GM19023 (cell line): ENCODE data around the gene LRRK1.

ENCODE experiments used
- ATAC-seq: cut with Tn5 transposase; IDR thresholded peaks from one replicate; pipeline ENCODE4 v1.9.1; 2021; ENCODE audit warnings: mild to moderate bottlenecking, moderate library complexity; ENCODE audit not compliant: unreplicated experiment

The LRRK1 gene

DNA sequence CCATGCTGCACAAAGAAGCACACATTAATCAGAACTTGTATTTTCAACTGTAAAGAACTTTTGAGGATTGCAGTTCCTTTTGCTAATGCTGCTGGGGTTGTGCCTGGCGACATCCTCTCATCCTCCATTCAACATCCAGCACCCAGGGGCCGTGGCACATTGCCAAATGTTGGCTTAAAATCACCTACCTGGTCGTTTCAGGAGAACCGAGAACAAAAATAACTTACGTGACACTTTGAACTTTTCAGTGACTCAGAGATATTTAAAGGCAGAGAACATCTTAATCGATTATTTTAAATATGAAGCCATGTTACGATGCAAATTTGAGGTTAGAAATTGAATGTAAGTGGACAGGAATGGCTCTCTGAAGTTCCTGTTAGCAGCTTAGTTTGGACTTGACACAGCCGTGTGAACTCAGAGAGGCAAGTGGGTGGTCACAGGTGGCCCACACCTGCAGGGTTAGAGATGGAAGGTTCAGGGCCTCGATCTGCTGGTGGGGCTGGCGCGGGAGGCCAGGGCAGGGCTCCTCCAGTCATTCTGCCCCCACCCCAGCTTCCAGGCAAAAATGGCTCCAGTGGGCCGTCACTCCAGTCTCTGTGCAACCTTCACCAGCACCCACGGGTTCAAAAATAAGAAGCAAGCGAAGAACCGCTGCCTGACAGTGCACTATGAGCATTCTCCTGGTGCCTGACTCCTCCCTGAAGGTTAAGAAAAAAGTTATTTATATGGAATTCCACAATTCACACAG, 12.2 kb downstream of the LRRK1 start:
- ATAC-seq: peak; percentile 32

DNA sequence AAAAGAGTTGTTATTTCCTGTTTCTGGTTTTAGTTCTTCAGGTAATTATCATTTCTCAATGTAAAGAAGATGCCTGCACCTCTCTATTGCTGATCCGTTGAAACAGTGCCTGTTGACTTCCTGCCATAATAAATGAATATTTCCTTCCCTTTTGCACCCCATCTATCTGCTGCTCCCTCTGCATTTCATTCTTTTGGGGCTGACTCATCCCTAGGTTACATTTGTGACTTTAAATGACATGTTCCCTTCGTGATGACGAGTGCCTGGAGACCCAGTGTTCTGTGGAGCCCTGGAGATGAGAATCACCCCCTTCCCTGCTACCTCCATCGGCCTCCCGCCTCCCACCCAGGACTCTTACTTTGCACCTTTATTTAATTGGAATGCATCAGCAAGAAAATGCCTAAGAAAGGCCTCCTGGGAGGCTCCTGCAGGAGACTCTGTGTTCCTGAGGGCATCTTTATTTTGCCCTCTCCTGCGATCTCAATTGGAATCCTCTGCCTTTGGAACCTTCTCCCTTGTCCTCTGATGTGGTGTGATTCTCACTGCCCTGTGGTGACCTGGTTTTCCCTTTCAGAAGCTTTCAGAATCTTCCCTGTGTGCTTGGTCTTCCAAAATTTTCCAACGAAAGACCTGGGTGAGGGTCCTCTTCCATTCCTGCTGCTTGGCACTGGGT, 13.7 kb downstream of the LRRK1 start:
- no peak for ATAC-seq

DNA sequence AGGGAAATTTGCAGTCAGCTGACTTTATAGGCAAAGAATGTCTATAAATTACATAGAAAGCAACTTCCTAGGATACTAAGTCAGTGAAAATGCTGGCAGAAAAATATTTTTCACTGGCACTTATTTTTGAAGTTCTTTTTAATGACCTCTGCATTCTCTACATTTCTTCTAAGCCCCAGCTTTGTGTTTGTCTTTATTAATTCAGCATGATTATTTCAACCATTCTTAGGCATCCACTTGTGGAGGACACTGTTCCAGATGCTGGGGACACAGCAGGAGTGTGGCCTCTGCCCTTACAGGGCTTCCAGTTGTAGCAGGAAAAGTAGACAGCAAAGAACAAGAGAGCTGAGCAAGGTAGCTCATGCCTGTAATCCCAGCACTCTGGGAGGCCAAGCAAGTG, 15.0 kb downstream of the LRRK1 start:
- no peak for ATAC-seq

DNA sequence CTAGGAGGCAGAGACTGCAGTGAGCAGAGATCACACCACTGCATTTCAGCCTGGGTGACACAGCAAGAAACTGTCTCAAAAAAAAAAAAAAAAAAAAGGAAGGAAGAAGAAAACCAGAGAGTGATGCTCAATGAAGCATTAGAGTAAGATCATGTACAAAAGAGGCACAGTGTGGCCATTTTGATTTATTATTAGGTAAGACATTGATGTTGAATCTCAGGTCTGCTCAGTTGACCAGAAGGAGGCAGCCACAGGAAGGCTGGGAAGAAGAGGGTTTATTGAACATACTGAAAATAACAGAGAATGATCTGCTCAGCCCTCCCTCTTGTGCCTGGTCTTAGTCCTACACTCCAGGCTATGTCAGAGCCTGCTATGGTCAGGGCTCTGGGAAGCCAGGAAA, 15.6 kb downstream of the LRRK1 start:
- no peak for ATAC-seq

DNA sequence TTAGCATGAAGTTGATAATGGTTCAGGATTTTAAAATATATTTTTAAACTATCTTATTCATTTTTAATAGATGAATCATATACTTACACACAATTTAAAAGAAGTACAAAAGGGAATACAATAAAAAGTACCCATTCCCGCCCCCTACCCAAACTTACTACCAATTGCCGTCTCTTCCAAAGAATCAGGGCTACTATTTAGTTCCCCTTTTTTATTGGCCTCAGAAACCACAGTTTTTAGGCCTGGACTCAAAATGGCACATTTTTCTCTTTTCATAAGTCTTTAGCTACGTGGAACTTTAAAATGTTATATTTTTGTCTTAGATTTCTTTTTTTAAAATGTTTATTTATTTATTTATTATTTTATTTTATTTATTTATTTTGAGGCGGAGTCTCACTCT, 18.0 kb downstream of the LRRK1 start:
- no peak for ATAC-seq

DNA sequence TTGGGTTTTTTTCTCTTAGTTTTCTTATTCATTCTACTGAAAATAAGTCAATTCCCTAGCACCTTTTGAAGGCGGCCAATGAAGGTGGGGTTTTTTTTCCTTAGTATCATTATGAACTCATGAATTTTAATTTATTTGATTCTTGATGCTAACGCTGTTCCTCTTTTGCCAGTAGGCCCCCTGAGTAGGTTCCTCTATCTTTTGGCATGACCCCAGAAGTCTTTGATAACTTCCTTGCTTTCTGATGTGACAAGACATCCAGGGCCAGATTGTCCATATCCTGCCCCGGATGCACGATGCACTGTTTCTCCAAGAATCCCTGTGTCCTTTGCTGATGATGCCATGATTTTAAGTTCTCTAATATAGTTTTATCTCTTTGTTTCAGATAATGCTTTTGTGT, 20.6 kb downstream of the LRRK1 start:
- ATAC-seq: no peak

DNA sequence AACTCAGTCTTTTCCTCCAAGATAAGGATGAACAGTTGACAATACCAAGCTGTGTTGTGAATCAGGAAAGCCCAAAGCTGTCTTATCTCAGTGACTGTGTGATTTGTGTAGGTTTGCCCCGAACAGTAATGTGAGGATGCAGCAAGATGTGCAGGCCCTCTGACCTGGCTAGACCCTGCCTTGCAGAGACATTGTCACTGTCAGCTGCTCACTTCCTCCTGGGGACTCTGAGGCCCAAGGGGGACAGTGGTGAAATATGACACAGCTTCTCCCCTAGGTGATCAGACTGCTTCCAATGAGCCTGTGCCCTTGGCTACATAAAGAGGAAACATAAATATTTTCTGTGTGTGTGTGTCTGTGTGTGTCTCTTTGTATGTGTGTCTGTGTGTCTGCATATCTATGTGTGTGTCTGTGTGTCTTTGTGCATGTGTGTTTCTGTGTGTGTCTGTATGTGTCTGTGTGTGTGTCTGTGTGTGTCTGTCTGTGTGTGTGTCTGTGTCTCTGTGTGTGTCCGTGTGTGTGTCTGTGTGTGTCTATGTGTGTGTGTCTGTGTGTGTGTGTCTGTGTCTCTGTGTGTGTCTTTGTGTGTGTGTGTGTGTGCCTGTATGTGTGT, 21.7 kb downstream of the LRRK1 start:
- peak; percentile 71 for ATAC-seq

DNA sequence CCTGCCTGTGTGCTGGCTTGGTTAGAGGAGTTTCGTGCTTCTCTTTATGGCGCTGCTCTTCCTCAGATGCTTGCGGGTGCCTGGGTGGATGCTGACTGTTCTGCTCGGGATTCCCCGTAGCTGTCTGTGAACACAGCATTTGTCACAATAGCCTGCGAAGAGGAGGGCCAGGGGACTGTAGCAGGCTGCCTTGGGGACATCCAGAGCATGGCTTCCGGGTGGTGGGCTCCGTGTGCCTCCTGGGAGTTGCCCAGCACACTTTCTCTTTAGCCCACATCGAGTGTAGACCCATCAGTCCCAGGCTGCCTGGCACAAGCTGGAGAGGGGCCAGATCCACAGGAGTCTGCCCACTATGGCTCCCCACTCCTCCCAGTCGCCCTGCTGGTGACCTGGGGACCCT, 22.4 kb downstream of the LRRK1 start:
- ATAC-seq: peak; percentile 76

DNA sequence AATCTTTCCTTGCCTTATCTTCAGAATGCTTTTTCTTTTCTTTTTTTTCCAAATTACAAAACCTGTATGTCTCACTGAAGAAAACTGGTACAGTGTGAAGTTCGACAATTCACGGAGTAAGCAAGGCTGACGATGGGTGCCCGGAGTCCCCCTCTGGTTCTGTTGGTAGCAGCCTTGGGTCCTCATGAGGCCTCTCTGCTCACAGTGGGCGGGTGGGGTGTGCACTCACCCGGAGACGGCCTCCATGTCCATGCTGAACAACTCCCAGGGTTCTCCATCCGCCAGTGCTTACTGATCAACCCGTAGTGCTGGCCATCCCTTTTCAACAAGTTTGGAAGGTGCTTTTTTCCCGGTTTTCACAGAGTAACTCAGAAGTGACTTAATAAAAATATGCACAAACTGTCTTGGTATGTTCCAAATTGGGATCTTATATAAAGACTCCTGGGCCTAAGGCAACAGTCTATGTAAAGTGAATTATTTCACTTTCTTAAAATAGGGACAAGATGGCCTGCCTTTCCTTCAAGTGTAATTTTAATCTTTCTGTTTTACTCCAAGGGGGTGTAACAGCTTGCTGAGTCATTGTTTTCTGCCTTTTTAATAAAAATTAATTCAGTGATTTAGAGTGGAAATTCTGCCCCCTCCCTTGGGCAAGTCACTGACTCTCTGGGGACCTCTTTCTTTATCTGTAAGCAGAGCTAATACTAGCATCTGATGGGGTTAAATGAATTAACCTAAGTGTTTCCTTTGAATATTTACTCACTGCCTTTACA, 23.7 kb downstream of the LRRK1 start:
- ATAC-seq: no peak

DNA sequence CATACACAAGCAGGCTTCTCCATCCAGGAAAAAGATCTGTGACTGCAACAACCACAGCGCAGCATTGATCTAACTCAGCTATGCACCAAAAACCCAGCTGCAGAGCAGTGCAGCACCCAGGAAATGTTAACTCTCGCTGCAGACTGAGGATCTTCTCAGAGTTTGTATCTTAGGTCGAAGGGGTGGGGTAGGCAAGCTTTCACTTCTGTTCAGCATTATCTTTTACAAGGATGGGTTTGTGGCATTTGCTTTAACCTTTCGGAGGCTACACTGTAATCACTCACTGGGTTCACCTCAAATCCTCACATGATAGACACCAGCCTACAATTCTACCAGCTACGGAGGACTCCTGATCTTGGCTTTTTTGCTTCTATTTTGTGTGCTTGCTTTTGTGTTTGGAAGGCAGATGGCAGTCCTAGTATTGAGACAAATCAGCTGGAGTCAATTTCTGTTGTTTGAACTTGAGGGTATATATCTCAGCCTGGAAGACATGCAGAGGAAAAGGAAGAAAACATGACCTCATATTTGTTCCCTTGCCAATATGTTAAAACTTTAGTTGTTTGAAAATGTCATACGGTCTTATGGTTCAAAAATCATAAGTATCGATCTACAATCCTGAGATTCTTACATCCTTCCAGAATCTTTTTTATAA, 25.2 kb downstream of the LRRK1 start:
- ATAC-seq: peak; percentile 28

DNA sequence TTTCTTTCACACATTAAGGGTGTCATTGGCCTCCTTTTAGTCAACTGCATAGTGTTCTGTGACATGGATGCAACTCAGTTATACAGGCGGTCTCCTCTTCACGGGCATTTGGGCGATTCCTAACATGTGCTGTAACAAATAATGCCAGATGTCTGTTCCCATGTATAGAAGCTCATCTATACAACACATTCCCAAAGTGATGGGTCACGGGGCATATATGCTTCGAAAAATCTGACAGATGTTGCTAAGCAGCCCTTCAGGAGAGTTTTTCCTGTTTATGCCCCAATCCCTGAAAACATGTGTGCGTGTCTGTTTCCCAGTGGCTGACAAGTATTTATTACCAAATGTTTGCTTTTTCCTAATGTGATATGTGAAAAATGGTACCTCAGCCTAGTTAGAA, 25.8 kb downstream of the LRRK1 start:
- no peak for ATAC-seq

DNA sequence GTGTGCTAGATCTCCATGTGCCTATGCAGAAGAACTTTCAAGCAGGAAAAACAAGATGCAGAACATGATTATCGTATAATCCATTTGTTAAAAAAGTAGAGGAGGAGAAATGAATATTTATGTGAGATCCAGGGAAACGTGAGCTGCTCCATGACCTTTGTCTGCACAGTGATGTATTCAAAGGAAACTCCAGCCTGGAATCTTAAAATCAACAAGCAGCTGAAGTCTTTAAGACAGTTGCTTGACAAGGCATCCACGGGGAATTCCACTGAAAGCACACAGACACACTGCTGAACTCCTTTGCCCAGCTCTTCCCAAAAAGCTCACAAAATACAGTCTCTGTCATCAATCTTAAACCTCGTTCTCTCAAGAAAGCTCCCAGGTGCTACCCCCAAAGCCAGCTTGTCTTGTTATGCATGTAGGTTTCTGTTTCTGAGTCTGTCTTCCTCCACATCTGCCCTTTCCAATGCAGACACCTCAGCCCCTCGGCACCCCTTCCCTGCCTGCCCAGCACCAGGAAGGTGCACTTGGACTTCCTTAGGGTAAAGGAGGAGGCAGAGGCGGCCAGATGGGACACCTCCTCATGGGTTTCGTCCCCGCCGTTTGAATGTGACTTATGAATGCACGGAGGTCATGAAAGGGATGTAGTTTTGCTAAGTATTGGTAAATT, 28.7 kb downstream of the LRRK1 start:
- ATAC-seq: peak; percentile 70

DNA sequence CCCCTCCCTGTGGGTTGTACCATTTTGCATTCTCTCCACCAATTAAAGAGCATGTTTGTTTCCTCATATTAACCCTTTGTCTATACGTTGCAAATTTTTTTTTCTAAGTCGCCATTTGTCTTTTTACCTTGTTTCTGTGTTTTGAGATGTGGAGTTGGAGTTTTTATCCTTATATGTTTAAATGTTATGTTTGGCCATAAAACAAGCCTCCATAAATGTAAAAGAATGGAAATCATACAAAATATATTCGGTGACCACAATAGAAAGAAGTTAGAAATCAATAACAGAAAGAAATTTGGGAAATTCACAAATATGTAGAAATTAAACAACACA, 29.2 kb downstream of the LRRK1 start:
- ATAC-seq: peak; percentile 51

DNA sequence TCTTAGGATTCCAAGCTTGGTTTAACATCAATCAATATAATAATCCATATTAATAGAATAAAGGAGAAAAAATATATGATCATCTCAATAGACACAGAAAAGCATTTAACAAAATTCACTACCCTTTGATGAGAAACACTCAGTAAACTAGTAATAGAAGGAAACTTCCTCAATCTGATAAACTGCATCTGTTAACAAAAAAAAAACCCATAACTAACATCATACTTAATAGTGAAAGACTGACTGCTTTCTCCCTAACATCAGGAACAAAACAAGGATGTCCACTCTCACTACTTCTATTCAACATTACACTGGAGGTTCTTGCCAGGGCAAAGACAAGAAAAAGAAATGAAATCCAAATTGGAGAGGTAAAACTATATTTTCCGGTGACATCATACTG, 30.5 kb downstream of the LRRK1 start:
- ATAC-seq: no peak

DNA sequence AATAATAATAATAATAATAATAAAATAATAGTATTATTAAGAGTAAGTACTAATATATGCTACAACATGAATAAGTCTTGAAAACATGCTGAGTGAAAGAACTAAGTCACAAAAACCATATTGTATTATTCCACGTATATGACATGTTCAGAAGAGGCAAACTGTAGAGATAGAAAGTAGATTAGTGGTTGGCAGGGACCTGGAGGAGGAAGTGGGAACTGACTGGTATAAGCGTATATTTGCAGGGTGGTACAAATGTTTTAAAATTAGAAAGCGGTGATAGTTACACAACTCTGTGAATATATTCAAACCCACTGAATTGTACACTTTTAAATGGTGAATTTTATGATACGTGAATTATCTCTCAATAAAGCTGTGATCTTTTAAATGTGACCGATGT, 32.8 kb downstream of the LRRK1 start:
- no peak for ATAC-seq

DNA sequence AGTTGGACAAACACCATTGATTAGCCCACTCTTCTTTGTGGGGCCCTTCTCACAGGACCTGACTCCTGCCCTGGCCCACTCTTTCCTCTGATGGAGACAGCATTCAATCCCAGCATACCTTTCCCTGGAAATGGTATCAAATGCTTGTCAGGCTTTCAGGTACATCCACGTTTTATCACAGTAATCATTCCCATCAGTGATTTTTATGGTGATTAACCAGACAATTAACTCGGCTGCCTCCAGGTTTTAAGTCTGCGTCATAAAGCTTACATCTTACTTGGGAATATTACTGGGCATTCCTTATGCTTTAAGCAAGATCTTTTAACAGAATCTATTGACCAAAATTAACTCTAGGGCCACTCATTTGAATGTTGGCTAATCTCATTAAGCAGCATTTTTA, 33.4 kb downstream of the LRRK1 start:
- no peak for ATAC-seq

DNA sequence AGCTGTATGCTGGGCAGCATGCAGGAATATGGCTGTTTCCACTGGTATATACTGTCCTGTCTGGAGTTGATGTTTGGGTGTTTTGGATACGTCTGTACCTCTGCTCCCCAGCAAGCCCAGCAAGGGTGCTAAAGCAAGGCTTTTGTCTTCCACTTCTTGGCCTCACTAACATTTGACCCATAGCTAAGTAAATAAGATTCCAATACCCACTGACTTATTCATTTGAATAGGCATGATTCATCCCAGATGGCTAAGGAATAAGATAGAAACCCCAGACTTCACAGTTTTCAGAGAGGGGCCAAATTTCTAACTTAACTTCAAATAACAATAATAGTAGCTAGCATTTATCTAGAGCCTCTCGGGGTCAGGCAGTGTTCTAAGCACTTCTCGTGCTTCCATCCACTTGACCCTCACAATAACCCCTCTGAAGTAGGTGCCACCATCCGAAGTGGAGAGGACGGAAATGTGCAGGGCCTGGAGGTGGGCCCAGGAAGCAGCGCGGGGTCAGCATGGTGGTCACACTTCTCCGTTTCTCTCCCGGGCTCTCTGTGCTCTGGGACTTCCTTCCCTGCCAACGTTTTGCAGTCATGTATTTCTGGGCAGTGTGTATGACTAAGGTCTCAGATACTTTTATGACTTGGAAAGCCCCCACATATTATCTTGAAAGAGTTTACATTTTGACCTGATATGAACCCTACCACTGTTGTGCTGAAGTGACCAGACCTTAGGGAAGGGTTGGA, 39.3 kb downstream of the LRRK1 start:
- no peak for ATAC-seq

DNA sequence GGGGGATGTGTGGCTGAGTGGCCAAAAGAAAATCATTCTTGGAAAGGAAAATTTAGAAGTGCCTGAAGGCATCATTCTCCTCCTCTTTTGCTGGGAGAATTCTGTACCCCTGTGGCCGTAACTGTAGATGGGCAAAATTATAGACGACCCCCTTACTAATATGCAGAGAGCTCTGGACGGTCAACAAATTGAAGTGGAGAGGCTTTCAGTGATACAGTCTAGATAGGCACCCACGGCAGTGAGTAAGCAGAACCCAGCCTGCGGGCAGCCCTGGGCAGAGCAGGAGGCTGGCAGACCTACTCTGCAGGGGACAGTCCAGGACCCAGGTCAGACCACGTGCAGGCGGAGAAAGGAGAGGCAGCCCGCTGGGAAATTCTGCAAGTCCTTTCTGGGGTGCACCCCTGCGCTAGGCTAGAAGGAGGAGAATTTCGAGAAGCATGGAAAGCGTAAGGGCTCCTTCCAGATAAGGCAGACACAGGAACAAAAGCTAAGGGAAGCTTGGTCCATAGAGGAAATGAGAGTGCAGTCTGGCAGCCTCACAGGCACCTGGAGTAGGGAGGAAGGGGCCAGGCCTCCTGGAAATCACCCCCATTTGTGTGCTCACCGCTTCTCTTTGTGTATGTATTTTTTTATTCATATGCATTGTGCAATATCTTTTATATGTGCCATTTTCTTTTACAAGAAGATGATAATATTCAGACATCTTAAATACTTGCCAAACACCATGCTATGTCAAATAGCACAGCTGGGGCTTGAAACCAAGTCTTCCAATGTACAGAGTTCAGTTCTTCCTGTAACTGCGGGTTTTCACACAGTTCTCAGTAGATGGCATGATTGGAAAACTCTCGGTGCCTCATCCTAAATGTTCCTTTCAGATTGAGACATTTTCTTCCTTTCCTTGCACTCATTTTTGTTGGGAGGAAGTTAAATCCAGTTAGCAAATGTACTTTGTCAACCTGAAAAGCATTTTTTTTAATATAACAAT, 40.2 kb downstream of the LRRK1 start:
- no peak for ATAC-seq

DNA sequence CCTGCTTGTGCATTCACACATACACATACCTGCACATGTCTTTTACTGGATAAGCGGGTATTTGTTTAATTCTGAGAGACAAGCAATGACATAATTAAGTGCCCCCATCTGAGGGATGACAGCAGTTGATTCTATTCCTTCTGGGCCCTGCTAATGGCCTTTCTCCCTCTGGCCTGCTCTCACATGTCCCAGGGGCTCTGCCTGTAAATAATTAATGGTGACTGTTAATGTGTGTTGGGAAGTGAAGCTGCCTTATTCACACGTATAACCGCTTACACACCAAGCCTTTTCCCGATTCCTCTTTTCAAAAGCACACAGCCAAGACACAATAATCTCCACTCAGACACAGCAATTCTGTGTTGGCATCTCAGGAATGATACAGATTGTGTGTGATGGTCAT, 47.8 kb downstream of the LRRK1 start:
- peak; percentile 74 for ATAC-seq
